EL (cell line): ENCODE results near the gene MED13L.
"Not testable (repeated sequence)": the region's sequence is repeated elsewhere in the genome, so short reads cannot be mapped to it uniquely, and the experiment has no call there.

Source experiments
- DNase-seq: peaks from one replicate; pipeline ENCODE4 v3.0.0-alpha.2; 2016

MED13L gene

DNA sequence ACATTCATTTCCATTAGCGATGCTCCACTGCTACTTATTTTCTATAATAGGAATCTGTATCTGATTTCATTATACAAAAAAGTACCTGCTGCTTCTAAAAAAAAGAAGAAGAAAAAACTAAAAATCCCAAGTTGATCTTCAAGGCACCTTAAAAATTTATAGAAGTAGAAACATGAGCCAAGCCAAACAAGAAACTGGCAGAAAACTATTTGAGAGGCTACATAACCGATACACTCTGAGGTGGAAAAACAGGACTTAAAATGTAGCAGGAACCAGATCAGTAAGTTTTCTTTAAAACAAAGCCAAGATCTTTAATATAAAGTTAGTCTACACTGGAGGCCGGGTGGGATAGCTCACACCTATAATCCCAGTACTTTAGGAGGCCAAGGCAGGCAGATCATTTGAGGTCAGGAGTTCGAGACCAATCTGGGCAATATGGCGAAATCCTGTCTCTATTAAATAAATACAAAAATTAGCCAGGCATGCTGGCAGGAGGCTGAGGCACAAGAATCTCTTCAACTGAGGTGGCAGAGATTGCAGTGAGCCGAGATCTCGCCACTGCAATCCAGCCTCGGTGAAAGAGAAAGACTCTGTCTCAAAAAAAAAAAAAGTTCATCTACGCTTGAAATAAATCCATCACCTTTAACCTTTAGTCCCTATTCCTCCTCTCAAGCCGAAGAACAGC, 278.6 kb downstream of the MED13L start:
- DNase-seq, result no peak

DNA sequence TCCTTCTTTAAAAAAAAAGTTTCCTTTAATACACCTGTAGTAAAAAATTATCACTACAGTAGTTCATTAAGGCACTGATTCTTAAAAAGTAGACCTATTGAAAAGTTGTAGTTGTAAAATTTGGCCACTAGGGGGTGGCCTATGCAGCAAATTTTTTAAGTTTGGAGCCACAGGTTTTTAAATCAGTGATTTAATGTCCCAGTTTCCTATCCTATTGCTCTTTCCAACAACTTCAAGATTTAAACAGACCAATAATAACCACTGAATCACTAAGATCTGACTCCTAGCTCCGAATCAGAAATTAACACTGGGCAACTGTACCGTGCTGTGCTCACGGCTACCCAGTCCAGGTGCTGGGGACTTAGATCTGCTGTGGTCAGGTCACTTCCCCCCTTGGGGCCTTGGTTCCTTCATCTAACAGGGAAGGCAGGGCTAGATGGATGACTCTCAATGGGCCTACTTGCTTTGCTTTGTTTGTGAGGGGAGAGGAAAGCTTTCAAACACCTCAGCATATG, 279.3 kb downstream of the MED13L start:
- peak; percentile 54 for DNase-seq

DNA sequence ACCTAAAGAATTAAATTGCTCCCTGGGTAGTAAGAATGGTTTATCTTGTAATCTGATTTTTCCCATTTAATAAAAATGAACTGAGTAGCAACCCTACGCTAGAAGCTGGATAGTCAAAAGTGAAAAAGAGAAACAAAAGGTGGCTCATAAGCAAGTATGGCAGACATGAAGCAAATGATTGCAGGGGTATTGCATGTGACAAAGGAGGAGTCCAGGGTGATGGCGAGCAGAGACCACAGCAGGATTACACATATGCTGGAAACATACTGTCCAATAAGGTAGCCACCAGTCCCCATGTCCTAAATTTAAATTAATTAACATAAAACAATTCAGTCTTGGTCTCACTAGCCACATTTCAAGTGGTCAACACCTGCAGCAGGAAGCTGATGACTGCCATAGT, 283.8 kb downstream of the MED13L start:
- DNase-seq, result no peak

DNA sequence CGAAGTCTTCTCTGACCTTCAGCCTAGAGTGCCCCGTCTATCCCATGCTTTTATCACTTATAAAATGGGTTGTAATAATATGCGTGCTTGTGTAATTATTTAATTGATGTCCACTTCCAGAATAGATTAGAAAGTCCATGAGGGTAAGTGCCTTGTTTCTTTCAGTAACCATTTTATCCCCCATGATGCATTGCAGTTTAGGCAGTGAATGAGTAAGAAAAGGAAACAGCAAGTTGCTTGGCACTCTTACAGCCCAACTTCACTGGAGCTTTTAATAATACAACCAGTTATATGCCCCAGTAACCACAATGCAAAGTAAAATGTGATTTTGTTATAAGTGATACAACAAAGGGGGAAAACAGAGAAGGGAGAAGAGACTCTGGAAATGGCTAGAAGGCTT, 287.3 kb downstream of the MED13L start:
- DNase-seq, result no peak

DNA sequence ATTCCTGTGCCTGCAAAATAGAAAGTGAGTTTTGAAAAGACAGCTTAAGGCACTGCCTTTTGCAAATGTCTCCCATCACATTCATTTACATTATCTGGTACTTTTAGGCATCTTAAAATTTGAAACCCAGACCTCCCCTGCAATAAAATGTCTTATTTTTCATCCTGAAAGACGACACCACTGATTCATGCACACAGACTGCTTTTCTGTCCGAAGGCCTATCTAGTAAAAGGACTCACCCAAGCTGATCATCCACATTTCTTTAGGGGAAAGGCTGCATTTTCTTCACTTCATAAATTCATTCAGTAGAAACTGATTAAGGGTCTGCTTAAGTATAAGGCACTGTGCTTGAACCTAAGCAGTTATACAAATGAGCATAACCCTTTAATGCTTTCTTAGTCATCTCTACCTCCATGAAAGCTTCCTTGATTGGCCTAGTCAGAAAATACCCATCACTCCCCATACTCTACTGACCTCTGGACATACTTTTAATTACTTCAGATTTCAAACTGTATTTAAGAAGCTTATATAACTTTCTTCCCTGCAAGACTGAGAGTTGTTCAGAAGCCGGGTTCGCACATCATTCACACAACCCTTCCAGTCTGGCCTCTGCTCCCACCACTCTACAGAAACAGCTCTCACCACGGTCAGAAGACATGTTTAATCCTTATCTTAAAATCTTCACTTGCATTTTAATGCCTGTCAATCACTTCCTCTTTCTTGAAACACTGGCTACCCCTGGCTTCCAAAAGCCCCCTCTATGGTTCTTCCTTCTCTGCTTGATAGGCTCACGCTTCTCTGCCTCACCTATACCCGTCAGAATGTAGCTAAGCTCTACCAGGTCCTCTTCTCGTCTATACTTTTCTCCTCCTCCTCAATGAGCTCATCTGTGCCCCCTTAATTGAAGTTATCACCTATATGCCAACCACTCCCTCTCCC, 288.6 kb downstream of the MED13L start:
- DNase-seq, result no peak

GRCh38 chr12:115988212-115988611, 289.3 kb downstream of the MED13L start:
- no peak for DNase-seq

DNA sequence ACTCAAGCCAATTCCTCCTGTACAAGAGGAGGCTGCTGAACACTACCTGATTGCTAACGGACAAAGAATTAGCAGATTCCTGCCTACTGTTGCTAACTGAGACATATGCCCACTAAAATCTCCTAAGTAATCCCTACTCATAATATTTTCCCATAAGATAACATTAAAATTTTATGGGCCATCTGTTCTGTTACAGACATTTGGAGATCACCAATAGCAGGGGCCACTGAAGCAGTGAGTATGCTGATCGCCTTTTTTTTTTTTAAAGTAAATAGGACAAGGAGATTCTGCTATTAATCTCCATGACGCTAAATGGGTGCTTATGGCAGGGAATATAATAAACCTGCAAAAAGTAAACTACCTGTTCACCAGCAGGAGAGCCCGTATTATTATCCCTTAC, 292.9 kb downstream of the MED13L start:
- DNase-seq, result no peak

DNA sequence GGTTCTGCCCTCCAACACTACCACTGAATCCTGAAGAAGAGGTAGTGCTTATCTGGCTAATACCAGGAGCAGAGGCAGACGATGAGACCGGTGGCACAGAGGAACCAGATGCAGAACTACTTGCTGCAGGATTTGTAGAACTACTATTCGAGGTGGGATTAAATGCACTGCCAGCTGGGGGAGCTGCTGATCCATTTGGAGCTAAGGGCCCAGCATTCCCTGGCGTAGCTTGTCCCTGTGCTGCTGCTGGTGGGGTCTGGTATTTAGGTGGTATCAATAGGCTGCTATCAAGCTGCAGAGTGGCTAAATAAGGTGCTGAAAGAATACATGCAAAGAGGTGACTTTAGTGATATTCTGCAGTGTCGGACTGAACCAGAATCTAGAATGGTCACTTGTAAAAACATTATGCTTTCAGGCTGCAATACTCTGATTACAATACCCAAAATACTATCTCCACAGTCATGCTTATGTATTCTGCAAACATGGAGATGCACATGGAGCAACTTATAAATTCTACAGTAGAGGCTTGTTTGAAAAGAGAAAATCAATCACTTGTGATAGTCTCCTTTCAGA, 294.2 kb downstream of the MED13L start:
- peak; percentile 28 for DNase-seq

- no peak for DNase-seq
Measured at GRCh38 chr12:115980339-115980738, 297.2 kb downstream of the MED13L start.

- DNase-seq, result no peak
Measured at GRCh38 chr12:115979851-115980250, 297.6 kb downstream of the MED13L start.

DNA sequence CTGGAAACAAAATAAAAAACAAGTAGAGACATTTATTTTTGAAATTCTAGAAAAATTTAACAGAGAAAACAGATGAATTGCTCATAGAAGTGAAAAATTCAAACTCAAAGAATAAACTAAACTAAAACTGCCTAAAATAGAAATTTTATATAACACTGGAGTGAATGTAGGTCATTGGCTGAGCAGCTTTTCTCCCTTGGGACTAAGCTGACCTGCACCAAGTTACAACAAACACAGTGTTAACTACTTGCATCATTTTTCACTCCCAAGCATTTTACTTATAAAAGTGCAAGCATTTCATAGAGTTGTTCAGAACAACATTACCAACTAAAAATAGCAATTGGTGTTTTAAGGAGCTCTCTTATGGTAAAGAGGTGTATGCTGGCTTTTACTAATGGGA, 298.1 kb downstream of the MED13L start:
- no peak for DNase-seq

DNA sequence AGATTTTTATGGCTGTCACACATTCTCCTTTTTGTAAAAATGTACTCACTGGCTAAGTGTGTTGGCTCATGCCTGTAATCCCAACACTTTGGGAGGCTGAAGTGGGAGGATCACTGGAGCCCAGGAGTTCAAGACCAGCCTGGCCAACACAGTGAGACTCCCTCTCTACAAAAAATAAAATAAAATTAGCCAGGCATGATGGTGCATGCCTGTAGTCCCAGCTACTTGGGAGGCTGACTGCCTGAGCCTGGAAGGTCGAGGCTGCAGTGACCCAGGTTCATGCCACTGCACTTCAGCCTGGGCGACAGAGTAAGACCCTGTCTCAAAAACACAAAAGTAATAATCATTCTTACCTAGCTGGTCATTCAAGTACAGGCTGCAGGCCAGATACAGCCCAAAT, 300.7 kb downstream of the MED13L start:
- not testable (repeated sequence) for DNase-seq

- DNase-seq, result no peak
Measured at GRCh38 chr12:115975411-115975810, 302.1 kb downstream of the MED13L start.

DNA sequence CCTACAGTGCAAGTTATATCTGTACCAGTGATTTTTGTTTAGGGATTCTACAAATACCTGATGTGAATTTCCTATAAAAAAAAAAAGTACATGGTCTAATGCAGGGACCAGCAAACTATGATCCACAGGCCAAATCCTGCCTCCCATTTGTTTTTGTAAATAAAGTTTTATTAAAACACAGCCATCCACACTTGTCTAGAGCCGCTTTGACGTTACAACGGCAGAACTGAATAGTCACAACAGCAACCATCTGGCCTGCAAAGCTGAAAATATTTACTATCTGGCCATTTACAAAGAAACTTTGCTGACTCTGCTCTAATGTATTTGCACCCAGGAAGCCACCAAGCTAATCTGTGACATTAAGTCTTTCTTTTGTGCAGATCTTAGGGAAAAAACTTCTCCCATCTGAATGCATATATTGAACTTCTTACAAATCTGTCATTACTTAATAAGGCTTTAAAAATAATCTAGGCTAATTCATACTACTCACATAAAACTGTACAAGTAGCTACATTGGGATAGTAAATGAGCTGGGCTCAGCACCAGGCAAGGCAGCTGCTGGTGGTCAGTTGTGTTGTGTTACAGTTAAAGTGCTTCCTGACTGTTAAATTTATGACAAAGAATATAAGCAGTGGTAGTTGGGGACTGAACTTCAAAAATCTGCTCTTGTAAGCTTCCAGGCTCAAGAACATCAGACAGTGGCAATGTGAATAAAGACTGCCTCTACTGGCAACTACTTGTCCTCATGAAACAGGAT, 303.3 kb downstream of the MED13L start:
- DNase-seq, result no peak

DNA sequence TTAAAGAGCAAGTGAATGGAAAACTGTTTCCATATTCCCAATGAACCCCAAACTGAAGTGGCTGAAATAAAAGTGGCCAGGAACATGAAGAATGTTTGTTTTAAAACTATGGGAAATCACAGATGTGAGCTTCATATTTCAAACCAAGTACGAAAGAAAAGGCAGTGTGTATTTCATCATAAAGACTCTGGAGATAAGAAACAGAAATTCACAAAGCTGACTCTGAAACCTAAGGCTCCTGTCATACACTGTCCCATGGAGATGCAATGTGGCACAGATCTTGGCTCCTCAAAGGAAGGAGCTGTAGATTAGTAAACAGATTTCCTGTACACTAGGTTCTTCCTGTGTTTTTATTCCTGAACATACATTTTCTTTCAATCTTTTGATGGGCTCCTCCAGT, 304.4 kb downstream of the MED13L start:
- no peak for DNase-seq

GRCh38 chr12:115972241-115972640, 305.3 kb downstream of the MED13L start:
- no peak for DNase-seq

GRCh38 chr12:115968211-115968610, 309.3 kb downstream of the MED13L start:
- DNase-seq, result no peak

- DNase-seq, result no peak
Measured at GRCh38 chr12:115966376-115966775, 311.1 kb downstream of the MED13L start.

GRCh38 chr12:115964626-115965025, 312.9 kb downstream of the MED13L start:
- DNase-seq, result no peak

DNA sequence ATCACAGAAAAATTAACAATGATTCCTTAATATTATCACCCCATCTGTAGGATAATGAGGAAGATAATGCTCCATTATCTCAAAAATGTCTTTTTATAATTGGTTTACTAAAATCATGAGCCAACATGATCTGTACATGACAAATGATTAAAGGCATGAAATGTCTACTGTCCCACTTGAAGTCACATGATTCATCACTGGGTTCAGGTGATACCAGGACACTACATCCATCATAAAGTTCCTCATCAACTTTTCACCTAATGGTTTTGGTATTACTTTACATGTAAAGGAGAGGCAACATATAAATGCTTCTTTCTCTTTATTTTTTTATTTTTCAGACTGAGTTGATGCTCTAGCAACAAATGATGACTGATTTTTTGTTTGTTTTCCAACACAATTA, 313.3 kb downstream of the MED13L start:
- DNase-seq, result no peak

- DNase-seq, result no peak
Measured at GRCh38 chr12:115962216-115962615, 315.3 kb downstream of the MED13L start.

DNA sequence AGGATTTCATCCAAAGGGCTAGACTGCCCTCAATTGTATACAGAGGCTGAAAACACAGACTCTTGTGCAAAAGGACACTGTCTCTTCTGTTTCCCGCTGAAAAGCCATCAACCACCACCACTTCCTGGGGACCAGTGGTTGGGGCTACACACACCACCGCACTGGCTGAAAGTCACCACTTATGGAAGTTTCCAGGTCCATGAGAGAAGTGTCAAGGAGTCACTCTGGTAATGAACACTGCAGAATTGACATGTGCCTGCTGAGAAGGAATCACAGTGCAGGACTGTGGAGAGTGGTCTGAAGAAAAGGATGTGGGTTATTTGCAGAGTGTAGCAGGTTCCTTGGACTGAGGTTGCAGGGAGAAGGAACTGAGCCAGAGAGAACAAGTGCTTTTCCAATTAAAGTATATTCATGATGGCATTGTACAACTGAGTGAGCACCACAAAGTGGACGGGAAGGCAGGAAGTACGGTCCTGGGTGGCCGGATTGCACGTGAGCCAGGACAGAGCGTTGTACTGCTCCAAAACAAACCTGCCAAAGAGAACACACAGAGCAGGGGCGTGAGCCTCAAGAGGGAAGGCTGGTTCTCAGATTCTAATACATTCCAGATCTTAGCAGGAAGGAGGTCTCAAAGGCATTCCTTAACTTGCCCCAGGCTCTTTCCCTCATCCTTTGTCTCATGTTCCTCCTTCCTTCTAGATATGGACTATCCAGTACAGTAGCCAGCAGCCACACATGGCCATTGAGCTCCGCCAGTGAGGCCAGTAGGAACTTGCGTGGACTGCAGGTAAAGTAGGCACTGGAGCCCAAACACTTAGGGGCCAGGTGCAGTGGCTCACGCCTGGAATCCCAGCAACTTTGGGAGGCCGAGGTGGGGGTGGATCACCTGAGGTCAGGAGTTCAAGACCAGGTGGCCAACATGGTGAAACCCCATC, 316.4 kb downstream of the MED13L start:
- peak; percentile 46 for DNase-seq
